ENCODE data around the gene SETD5.

GRCh38 chr3:9507586-9508578, 110.5 kb downstream of the SETD5 start:
- TF ChIP-seq SP1 (IDR thresholded peaks at IDR 0.05; ENCODE audit: low read depth, low read length) (no peak), SRF (IDR thresholded peaks at IDR 0.05; ENCODE audit: low read depth, low read length) (no peak), EZH2 (IDR thresholded peaks at IDR 0.05; ENCODE audit: low read depth, low read length, severe bottlenecking) (no peak), RBBP5 (IDR thresholded peaks at IDR 0.05; ENCODE audit: borderline replicate concordance, low read depth, low read length) (no peak), SIRT6 (IDR thresholded peaks at IDR 0.05; ENCODE audit: low read length) (no peak), KDM1A (IDR thresholded peaks at IDR 0.05; ENCODE audit: borderline replicate concordance, low read length) (no peak), POLR2AphosphoS5 (IDR thresholded peaks at IDR 0.05; ENCODE audit: low read depth, low read length) (no peak), RXRA (IDR thresholded peaks at IDR 0.05; ENCODE audit: insufficient read depth, low read depth, low read length) (no peak), JUN (IDR thresholded peaks at IDR 0.05; ENCODE audit: low read depth, low read length) (no peak)
- TF ChIP-seq, protein P1, sequence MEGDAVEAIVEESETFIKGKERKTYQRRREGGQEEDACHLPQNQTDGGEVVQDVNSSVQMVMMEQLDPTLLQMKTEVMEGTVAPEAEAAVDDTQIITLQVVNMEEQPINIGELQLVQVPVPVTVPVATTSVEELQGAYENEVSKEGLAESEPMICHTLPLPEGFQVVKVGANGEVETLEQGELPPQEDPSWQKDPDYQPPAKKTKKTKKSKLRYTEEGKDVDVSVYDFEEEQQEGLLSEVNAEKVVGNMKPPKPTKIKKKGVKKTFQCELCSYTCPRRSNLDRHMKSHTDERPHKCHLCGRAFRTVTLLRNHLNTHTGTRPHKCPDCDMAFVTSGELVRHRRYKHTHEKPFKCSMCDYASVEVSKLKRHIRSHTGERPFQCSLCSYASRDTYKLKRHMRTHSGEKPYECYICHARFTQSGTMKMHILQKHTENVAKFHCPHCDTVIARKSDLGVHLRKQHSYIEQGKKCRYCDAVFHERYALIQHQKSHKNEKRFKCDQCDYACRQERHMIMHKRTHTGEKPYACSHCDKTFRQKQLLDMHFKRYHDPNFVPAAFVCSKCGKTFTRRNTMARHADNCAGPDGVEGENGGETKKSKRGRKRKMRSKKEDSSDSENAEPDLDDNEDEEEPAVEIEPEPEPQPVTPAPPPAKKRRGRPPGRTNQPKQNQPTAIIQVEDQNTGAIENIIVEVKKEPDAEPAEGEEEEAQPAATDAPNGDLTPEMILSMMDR (IDR thresholded peaks at IDR 0.05; ENCODE audit: control extremely low read depth in 1 of 3, insufficient read depth in 1 of 3, low read depth in 1 of 3, low read length in 3 of 3): no peak

Measured in H1 (cell line).